Hippocampal formation (tissue), 2 donors: ENCODE results near the gene SPACA4.

Experiments used
- DNase-seq, 2 donors: peaks; one replicate each; lab custom pipeline; 2025; lab: John Stamatoyannopoulos, UW

SPACA4 gene

DNA sequence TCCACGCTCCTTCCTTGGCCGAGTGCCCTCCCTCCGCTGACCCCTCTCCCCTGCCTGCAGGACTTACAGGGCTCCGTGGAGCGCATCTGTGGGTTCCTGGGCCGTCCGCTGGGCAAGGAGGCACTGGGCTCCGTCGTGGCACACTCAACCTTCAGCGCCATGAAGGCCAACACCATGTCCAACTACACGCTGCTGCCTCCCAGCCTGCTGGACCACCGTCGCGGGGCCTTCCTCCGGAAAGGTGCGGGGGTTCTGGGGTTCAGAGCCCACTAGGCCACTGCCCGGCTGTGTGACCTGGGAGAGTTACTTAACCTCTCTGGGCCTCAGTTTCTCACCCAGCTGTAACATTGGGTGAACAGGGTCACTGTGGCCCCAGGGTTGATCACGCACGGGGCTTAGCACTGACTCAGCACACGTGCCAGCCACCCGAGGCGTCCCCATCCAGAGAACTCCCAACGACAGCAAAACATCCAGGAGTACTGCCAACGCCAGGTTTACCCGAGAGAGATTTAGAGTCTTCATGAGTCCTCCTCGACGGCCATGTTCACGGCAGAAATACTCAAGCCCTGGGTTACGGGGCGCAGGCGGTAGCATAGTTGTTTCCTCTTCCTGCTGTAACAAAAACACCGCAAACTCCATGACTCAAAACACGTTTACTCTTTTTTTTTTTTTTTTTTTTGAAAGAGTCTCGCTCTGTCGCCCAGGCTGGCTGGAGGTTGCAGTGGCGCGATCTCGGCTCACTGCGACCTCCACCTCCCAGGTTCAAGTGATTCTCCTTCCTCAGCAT is 9.7 kb upstream of the SPACA4 start:
- DNase-seq: no peak

DNA sequence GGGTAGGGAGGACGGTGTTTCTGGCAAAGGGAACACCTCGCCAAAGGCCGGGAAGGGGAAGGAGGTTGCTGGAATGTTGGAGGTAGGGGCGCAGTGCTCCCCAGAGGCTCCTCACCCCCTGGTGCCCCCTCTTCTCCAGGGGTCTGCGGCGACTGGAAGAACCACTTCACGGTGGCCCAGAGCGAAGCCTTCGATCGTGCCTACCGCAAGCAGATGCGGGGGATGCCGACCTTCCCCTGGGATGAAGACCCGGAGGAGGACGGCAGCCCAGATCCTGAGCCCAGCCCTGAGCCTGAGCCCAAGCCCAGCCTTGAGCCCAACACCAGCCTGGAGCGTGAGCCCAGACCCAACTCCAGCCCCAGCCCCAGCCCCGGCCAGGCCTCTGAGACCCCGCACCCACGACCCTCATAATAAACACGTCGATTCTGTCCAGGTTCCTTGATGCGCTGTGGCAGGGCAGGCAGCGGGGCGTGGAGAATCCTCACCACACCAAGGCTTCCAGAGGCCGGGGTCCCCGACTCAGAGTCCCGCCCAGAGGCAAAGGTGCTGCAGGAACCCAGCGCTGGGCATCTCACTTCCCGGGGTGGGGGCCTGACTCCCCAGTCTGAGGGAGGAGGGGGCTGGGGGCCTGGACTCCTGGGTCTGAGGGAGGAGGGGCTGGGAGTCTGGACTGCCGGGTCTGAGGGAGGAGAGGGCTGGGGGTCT is 7.4 kb upstream of the SPACA4 start:
- DNase-seq: no peak

- DNase-seq: no peak
Observed at GRCh38 chr19:48600679-48601417, 5.7 kb upstream of the SPACA4 start.

GRCh38 chr19:48603001-48603400 is 3.5 kb upstream of the SPACA4 start:
- DNase-seq: no peak

GRCh38 chr19:48603449-48603848 is 3.1 kb upstream of the SPACA4 start:
- DNase-seq: no peak

DNA sequence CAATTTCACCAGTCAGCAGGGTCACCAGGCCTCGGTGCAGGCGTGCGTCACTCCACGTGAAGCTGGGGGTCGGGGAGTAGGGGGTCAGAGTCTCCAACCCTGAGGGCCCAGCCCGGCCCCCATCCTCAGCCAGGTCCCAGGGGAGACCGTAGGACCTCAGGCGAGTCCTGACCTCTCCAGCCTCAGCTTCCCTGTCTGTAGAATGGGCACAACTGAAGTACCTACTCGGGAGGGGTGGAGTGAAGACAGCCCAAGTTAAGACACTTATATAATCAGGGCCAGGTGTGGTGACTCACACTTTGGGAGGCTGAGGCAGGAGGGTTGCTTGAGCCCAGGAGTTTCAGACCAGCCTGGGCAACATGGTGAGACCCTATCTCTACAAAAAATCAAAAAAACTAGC is 2.7 kb upstream of the SPACA4 start:
- DNase-seq: no peak

GRCh38 chr19:48607359-48607755 is 815 bp downstream of the SPACA4 start:
- no peak for DNase-seq

DNA sequence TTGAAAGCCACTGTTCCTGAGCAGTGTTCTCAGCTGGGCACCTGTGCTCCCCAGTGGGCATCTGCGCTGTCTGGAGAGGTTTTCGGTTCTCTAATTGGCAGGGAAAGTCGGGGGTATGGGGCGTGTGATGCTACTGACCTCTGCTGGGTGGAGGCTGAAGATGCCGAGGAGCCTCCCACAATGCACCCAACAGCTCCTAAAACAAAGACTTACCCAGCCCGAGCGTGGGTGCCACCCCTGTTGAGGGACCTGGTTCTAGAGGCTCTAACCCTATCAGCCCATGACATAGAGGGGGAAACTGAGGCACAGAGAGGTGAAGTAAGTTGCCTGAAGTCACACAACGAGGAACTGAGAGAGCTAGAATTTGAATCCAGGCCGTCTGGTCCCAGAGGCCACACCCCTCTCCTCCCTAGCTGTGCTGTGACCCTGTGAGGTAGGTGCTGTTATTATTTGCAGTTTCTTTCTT is 2.3 kb downstream of the SPACA4 start:
- no peak for DNase-seq

GRCh38 chr19:48609571-48610108 is 3.1 kb downstream of the SPACA4 start:
- DNase-seq: no peak

DNA sequence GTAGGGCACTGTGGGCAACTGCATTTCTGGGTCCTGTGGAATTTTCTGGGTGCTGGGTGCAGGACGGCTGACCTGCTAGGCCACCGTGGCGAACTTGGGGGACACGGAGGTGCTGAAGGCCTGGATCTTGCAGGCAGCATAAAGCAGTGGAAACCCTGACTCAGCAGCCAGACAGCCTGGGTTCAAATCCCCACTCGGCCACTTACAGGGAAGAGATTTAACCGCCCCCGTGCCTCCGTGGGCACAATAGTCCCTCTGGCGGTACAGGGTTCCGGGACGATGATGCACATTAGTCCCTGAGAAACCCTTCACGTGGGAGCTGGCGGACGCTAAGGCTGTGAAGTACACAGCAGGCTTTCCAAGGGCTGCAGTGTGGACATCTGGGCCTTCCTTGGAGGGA is 5.3 kb downstream of the SPACA4 start:
- DNase-seq: no peak

DNA sequence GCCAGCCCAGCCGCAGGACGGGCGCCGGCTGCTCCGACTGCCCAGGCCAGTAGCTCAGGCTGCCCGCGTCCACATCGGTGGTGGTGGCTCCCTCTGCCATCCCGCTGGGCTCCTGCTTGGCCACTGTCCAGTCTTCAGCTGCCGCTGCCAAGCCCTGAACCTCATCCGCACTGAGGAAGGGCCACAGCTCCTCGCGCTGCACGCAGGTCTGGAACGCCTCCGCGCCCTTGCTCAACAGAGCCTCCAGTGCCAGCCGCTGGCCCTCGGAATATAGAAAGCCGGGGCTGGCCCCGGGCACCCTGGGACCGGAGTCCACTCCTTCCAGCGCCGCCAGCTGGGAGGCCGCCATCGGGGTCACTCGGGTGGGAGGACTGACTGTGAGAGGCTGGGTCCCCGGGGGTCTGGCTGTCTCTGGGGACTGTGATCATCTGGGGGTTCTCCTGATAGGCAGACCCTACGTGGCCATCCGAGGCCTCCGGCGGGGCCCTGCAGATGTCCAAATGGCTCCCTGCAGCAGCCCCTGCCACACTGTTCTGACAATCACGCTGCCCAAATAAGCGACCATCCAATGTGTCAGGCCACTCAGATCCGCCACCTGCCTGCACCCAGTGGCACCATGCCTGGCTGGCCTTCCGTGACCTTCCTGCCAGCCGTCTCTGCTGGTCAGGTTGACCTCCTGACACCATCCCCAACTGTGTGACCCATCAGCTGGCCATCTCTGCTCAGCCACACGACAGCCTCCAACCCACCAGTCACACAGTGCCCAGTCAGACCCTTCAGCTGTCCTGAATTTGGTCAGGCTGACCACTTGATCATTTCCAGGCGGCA is 6.7 kb downstream of the SPACA4 start:
- DNase-seq: peak in 1 of 2 donors; percentile 27

DNA sequence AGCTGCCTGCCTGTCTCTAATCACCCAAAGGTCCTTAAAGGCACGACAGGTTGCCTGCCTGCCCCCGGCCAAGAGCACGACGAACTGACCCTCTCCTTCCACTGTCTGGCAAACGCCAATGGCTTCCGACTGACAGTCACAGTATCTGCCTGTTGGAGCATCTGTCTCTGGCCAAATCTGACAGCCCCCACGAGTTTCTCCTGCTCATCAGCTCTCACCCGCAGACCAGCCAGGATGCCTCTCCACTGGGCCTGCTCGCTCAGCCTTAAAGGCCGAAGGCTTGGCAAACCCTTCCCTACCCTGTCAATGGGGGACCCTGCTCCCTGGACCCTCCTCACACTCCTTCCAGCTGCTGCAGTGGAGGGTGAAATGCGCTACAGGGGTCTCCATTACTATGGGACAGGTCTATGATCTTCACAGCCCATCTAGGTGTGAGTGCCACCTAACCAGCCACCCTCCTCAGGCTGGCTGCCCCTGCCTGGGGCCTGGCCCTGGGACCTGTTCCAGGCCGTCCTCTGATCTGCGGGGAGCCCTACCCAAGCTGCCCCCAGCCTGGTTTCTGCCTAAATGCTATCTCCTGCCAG is 7.4 kb downstream of the SPACA4 start:
- DNase-seq: no peak

DNA sequence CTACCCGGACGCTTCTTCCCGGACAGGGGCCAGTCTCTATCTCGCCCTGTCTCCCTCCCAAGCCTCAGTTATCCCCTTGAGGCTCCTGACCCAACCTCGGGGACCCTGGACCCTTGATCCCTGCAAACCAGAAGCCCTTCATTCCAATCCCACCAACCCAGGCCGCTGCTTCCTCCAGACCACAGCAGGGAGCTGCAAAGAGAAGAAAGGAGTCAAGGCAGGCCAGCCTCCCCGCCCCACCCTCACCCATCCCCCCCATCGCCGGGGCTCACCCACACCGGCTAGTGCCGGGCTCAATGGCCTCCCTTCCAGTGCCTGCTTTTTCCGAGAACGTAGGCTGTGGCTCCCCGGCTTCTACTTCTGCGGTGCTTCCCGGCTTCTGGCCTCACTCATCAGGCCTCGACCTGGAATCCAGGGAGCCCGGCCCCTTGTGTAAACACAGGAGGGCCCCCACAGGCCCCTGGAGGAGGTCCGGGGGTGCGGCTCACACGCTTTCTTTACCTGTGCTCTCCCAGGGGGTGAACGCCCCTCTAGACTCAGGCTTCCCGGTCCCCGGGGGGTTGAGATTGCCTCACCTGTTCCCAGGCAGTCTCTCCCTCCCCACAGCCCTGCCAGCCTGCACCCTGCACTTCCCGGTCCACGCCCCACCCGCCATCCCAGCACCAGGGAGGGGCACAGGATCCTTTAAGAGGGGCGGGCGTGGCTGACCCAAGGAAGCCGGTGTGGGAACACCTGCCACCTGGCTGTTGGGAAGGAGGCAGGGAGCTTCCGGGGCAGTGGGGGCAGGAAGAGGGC is 8.1 kb downstream of the SPACA4 start, which contains the start of gene FAM83E:
Gene FAM83E, minus strand, starts transcription at position 641 of the 795 bp plus-strand sequence. CDS start 1,704 bp downstream, outside the sequence.
- DNase-seq: no peak

GRCh38 chr19:48615231-48616040 is 8.9 kb downstream of the SPACA4 start:
- DNase-seq: no peak

- no peak for DNase-seq
Observed at GRCh38 chr19:48616041-48616436, 9.5 kb downstream of the SPACA4 start.

- no peak for DNase-seq
Observed at GRCh38 chr19:48616491-48617056, 10.0 kb downstream of the SPACA4 start.

DNA sequence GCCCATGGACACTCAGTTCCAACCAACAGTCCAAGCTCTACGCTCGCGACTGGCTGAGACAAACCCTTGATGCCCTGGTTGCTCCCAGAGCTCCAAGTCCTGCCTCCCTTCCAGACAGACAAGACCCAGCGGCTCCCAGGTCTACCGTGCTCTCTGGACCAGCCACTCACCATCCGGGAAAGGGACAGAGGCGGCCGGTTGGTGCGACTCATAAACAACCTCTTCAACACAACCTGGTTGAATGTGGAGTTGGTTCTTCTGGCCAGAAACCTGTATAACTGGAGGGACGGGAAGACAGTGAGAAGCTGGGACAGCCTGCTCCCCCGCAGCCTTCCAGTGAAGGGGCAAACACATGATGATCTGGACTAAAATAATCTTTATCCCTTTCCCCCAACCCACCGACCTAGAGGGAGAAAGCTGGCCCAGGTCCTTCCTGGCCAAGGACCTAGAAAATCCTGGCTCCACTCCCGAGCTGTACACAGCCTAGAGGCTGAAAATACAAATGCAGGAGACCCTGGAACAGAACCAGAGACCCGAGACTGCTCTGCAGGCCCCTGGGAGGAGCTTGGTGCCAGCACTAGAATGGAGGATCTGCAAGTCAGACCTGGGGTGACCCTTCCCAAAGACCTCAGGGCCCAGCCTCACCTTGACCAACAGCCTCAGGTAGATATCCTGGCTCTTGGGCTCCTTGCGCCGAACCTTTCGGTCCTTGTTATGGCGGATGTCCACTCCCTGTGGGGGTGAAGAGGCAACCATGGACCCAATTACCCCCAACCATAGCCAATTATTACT is 10.8 kb downstream of the SPACA4 start:
- no peak for DNase-seq

GRCh38 chr19:48618278-48618915 is 11.9 kb downstream of the SPACA4 start:
- no peak for DNase-seq
